DND-41 (cell line): ENCODE results near the gene ANKRD33.

ENCODE experiments used
- ATAC-seq: fragments of 200-7000 bp; cut with Tn5 transposase; 3 replicates; pipeline ENCODE4 v1.9.1; 2021; ENCODE audit warnings: low read depth; ENCODE audit not compliant: insufficient read depth
- DNase-seq: peaks from one replicate; pipeline ENCODE4 v3.0.0-alpha.2; 2020
- H2AFZ ChIP-seq: 2 replicates; pipeline ENCODE4 v1.6.0; 2012; ENCODE audit warnings: low read depth, low read length
- H3K27ac ChIP-seq: 2 replicates; pipeline ENCODE4 v1.5.1; 2012; ENCODE audit warnings: low read length, inconsistent platforms
- H3K27me3 ChIP-seq: fragments of 200-600 bp; sonication (generic); 2 replicates; pipeline ENCODE4 v1.6.0; 2012; ENCODE audit warnings: low read length, mild to moderate bottlenecking, inconsistent platforms; ENCODE audit not compliant: insufficient read depth, poor library complexity
- H3K36me3 ChIP-seq: 2 replicates; pipeline ENCODE4 v1.5.1; 2012; ENCODE audit warnings: low read length, inconsistent platforms; ENCODE audit not compliant: insufficient read depth
- H3K4me1 ChIP-seq: 2 replicates; pipeline ENCODE4 v1.5.1; 2012; ENCODE audit warnings: mild to moderate bottlenecking, low read length; ENCODE audit not compliant: insufficient read depth
- H3K4me2 ChIP-seq: 2 replicates; pipeline ENCODE4 v1.6.0; 2012; ENCODE audit warnings: mild to moderate bottlenecking, moderate library complexity, low read length, inconsistent platforms; ENCODE audit not compliant: insufficient read depth
- H3K4me3 ChIP-seq, 2 experiments: fragments of 200-600 bp in 1 of 2; shearing (Covaris generic) in 1 of 2; 2 replicates each; pipeline ENCODE4 v1.5.1; 2012 to 2016; ENCODE audit warnings: inconsistent platforms in 2 of 2, low read length in 2 of 2, mild to moderate bottlenecking in 2 of 2, low read depth in 1 of 2, moderate library complexity in 1 of 2
- H3K79me2 ChIP-seq: 2 replicates; pipeline ENCODE4 v1.6.0; 2012; ENCODE audit warnings: low read length, inconsistent platforms; ENCODE audit not compliant: insufficient read depth
- H3K9ac ChIP-seq: 2 replicates; pipeline ENCODE4 v1.6.0; 2012; ENCODE audit warnings: low read depth, mild to moderate bottlenecking, inconsistent platforms, low read length, moderate library complexity
- H3K9me3 ChIP-seq: 2 replicates; pipeline ENCODE4 v1.5.1; 2012; ENCODE audit warnings: low read length, moderate library complexity, mild to moderate bottlenecking, inconsistent platforms; ENCODE audit not compliant: insufficient read depth, severe bottlenecking
- H4K20me1 ChIP-seq: 2 replicates; pipeline ENCODE4 v1.6.0; 2012; ENCODE audit warnings: low read length; ENCODE audit not compliant: insufficient read depth
- EZH2 ChIP-seq: IDR thresholded peaks from 3 replicates; pipeline ENCODE4 v1.6.1; 2012; ENCODE audit warnings: borderline replicate concordance, low read depth, mild to moderate bottlenecking, moderate library complexity, low read length, inconsistent platforms; ENCODE audit not compliant: severe bottlenecking
- TF ChIP-seq, protein P1 (sequence below): IDR thresholded peaks from 2 replicates; pipeline ENCODE4 v1.5.1; 2012; ENCODE audit warnings: borderline replicate concordance, low read length, moderate library complexity, mild to moderate bottlenecking; ENCODE audit not compliant: poor library complexity, severe bottlenecking; ENCODE audit errors: extremely low read depth

Gene ANKRD33

DNA sequence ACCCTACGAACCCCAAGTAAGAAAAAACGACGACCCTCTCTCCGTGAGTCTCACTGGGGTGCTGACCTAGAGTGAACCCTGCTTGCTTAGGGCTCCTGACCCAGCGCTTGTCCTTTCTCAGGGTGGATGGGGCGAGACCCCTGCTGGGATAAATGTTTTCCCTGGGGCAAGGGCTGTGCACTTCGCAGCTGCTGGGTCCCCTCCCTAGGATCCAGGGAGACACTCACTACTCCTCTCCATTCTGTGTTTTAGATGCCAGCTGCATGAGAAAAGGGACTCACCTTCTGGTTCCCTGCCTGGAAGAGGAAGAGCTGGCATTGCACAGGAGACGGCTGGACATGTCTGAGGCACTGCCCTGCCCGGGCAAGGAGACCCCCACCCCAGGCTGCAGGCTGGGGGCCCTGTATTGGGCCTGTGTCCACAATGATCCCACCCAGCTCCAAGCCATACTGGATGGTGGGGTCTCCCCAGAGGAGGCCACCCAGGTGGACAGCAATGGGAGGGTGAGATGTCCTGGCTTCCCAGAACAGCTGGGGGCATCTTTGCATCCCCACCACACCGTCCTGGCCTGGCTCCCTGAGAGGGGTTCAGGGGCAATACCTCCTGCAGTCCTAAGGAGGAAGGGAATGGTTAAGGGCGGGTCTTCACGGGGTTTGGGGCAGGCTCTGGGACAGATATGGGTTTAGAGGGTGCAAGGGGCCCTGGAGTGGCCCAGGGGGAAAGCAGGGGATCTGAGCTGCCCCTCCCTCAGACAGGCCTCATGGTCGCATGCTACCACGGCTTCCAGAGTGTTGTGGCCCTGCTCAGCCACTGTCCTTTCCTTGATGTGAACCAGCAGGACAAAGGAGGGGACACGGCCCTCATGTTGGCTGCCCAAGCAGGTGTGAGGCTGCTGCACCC is 663 bp downstream of the ANKRD33 start:
- Histone ChIP-seq H3K27me3 (no peaks in the 10 kb centered on the region), H3K4me3 (no peak overlapping the region), H2AFZ (no peak overlapping the region), H3K27ac (no peak overlapping the region), H3K9me3 (peaks cover 1% of the 10 kb centered on the region), H3K9ac (no peak overlapping the region), H4K20me1 (no peaks in the 10 kb centered on the region), H3K4me1 (peaks cover 11% of the 10 kb centered on the region), H3K36me3 (no peaks in the 10 kb centered on the region), H3K79me2 (no peaks in the 10 kb centered on the region), H3K4me2 (no peak overlapping the region)
- TF ChIP-seq, protein P1, sequence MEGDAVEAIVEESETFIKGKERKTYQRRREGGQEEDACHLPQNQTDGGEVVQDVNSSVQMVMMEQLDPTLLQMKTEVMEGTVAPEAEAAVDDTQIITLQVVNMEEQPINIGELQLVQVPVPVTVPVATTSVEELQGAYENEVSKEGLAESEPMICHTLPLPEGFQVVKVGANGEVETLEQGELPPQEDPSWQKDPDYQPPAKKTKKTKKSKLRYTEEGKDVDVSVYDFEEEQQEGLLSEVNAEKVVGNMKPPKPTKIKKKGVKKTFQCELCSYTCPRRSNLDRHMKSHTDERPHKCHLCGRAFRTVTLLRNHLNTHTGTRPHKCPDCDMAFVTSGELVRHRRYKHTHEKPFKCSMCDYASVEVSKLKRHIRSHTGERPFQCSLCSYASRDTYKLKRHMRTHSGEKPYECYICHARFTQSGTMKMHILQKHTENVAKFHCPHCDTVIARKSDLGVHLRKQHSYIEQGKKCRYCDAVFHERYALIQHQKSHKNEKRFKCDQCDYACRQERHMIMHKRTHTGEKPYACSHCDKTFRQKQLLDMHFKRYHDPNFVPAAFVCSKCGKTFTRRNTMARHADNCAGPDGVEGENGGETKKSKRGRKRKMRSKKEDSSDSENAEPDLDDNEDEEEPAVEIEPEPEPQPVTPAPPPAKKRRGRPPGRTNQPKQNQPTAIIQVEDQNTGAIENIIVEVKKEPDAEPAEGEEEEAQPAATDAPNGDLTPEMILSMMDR, result no peak
- TF ChIP-seq EZH2, result no peak
- DNase-seq (no peak), ATAC-seq (no peak)

DNA sequence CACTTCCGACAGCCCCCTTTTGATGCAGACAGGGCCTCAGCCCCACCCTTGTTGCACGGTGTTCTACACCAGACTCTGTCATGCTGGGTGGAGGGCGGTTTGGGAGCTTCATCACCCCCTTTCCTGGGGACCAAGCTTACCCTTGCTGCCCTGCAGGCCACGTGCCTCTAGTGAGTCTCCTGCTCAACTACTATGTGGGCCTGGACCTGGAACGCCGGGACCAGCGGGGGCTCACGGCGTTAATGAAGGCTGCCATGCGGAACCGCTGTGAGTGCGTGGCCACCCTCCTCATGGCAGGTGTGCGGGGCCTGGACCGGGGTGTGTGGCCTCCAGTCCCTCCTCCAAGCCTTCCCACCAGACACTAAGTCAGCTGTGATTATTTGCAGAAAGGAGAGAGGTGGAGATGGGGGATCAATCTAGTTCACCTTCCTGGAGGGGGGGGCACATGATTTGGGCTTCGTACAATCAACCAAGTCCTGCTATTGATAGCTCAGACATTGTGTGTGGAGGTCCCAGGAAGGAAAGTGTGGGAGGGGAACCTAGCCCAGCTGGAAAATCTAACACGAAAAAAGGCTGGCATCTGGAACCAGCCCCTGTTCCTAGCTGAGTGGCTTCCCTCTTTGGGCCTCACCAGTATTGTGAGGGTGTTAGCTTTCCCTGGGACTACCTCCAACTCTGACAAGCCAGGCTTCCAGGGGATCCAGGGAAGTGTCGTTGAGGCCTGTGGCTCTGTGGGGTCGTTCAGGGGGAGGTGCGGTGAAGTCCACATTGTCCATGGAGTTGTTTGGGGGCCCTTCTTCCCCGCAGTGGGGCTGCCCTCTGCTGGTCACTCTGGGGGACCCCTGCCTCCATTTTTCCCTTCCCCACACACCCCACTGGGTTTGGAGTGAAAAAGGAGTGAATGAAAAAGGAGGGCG is 1.6 kb downstream of the ANKRD33 start:
- no peak overlapping the region for H3K4me2 ChIP-seq
- ATAC-seq, result no peak
- H3K4me3 ChIP-seq, result no peak overlapping the region
- no peak overlapping the region for H2AFZ ChIP-seq
- TF ChIP-seq EZH2, result no peak
- TF ChIP-seq, protein P1, result no peak
- H3K27me3 ChIP-seq, result no peaks in the 10 kb centered on the region
- H3K79me2 ChIP-seq, result no peaks in the 10 kb centered on the region
- H3K27ac ChIP-seq, result no peak overlapping the region
- peaks cover 1% of the 10 kb centered on the region for H3K9me3 ChIP-seq
- no peak overlapping the region for H3K9ac ChIP-seq
- no peaks in the 10 kb centered on the region for H3K36me3 ChIP-seq
- DNase-seq, result no peak
- H3K4me1 ChIP-seq, result peaks cover 11% of the 10 kb centered on the region
- H4K20me1 ChIP-seq, result no peaks in the 10 kb centered on the region

DNA sequence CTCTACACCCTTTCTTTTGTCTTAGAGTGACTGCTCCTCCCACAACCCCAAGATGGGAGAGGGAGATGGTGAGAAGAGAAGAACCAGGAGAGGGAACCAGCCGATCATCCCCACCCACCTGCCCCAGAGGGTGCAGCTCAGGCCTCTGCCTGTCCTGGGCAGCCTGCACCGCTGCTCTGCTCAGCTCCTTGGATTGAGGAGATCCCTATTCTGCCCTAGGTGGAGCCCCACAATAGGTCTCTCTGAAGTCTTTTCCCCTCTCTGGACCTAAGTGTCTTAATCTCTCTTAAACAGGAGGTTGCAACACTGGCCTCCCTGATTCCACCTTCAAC is 2.2 kb downstream of the ANKRD33 start:
- H2AFZ ChIP-seq, result no peak overlapping the region
- no peaks in the 10 kb centered on the region for H3K79me2 ChIP-seq
- ATAC-seq (no peak), DNase-seq (no peak)
- H3K9ac ChIP-seq, result no peak overlapping the region
- H3K27ac ChIP-seq, result no peak overlapping the region
- no peaks in the 10 kb centered on the region for H3K27me3 ChIP-seq
- H3K9me3 ChIP-seq, result peaks cover 1% of the 10 kb centered on the region
- no peaks in the 10 kb centered on the region for H4K20me1 ChIP-seq
- H3K4me1 ChIP-seq, result peaks cover 11% of the 10 kb centered on the region
- TF ChIP-seq, protein P1, result no peak
- TF ChIP-seq EZH2, result no peak
- no peak overlapping the region for H3K4me2 ChIP-seq
- H3K4me3 ChIP-seq, result no peak overlapping the region
- no peaks in the 10 kb centered on the region for H3K36me3 ChIP-seq
